Esophagus (tissue), 2 donors: Measurements from ENCODE around the gene PPP4R2. TPM values are rescaled to one million over a fixed set of nuclear protein-coding genes. Genes with fewer than 3 reads are reported as not detected.

Experiments
- H3K27ac ChIP-seq, 2 donors: one replicate each; pipeline ENCODE4 v1.5.1; 2013; ENCODE audit warnings: low read depth in 2 of 2, mild to moderate bottlenecking in 2 of 2, inconsistent platforms in 1 of 2, low read length in 1 of 2, moderate library complexity in 1 of 2
- H3K27me3 ChIP-seq, 2 donors: one replicate each; pipeline ENCODE4 v1.6.1; 2013; ENCODE audit warnings: low read length in 2 of 2, control low read depth in 1 of 2, mild to moderate bottlenecking in 1 of 2; ENCODE audit not compliant: insufficient read depth in 2 of 2, control insufficient read depth in 1 of 2
- H3K36me3 ChIP-seq, 2 donors: one replicate each; pipeline ENCODE4 v1.6.1; 2013; ENCODE audit warnings: low read length in 1 of 2; ENCODE audit not compliant: control insufficient read depth in 2 of 2, insufficient read depth in 2 of 2
- H3K4me1 ChIP-seq, 2 donors: one replicate each; pipeline ENCODE4 v1.6.1; 2013; ENCODE audit warnings: low read length in 1 of 2; ENCODE audit not compliant: control insufficient read depth in 2 of 2, insufficient read depth in 2 of 2
- H3K4me3 ChIP-seq, 2 donors: one replicate each; pipeline ENCODE4 v1.5.1; 2013; ENCODE audit warnings: low read length in 2 of 2, mild to moderate bottlenecking in 2 of 2, low read depth in 1 of 2, moderate library complexity in 1 of 2
- H3K9me3 ChIP-seq, 2 donors: one replicate each; pipeline ENCODE4 v1.6.1; 2013; ENCODE audit warnings: mild to moderate bottlenecking in 2 of 2, low read depth in 1 of 2, low read length in 1 of 2, moderate library complexity in 1 of 2; ENCODE audit not compliant: control insufficient read depth in 2 of 2, insufficient read depth in 1 of 2
- WGBS, 2 donors: extraction: QIAGEN DNeasy Blood & Tissue Kit; methylation state at CpG; one replicate each; pipeline ENCODE4 v1.1.7; 2013; 5-methylcytosine and 5-hydroxymethylcytosine counted together
- polyA plus RNA-seq, 2 donors: library from polyadenylated mRNA; stranded (reverse); fragments of 200-250 nt; gene quantifications; one replicate each; pipeline ENCODE4 v1.2.3, GENCODE V29; 2013
- donor health status: healthy with polysubstance abuse.
- donor health status: Bipolar disorder and iron deficiency.

PPP4R2 gene
- polyA plus RNA-seq, 2 donors: 13.3 to 14.2 TPM

GRCh38 chr3:72974956-72975355, 21.7 kb upstream of the PPP4R2 start:
- no peak overlapping the region for H3K4me3 ChIP-seq
- 65 to 66% methylated on average over 4 of the region's 4 CpGs for WGBS, 2 donors
- no peaks in the 10 kb centered on the region for H3K36me3 ChIP-seq

DNA sequence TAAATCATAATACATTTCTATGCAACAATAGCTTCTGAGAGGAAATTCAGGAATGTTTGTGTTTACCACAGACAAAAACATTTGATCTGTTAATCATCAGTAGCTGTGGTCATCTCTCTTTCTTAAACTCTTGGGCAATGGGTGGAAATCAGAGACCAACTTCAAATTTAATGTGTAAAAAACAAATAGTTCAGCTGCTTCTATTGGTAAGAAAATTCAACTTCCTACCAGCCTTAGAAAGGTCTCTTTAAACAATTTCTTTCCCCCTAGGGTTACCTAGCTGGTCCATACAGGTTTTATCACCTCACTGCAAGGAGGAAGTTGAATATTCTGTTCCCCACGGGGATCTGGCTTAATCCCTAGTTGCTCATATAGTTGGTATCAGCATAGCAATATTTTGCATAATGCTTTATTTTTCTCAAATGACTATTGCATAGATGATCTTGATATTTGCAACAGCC, 20.3 kb upstream of the PPP4R2 start:
- H3K36me3 ChIP-seq: no peaks in the 10 kb centered on the region
- H3K4me3 ChIP-seq: no peak overlapping the region
- no peaks in the 10 kb centered on the region for H3K9me3 ChIP-seq
- WGBS, 2 donors: 34 to 52% methylated on average over 1 of the region's 1 CpG
- H3K27ac ChIP-seq: no peak overlapping the region
- peaks cover 0 to 6% of the 10 kb centered on the region in 2 donors for H3K4me1 ChIP-seq
- no peaks in the 10 kb centered on the region for H3K27me3 ChIP-seq

More at GRCh38 chr3:72974956-72975355, 21.7 kb upstream of the PPP4R2 start:
- H3K4me1 ChIP-seq: peaks cover 0 to 6% of the 10 kb centered on the region in 2 donors
- no peaks in the 10 kb centered on the region for H3K27me3 ChIP-seq
- no peaks in the 10 kb centered on the region for H3K9me3 ChIP-seq
- H3K27ac ChIP-seq: no peak overlapping the region

DNA sequence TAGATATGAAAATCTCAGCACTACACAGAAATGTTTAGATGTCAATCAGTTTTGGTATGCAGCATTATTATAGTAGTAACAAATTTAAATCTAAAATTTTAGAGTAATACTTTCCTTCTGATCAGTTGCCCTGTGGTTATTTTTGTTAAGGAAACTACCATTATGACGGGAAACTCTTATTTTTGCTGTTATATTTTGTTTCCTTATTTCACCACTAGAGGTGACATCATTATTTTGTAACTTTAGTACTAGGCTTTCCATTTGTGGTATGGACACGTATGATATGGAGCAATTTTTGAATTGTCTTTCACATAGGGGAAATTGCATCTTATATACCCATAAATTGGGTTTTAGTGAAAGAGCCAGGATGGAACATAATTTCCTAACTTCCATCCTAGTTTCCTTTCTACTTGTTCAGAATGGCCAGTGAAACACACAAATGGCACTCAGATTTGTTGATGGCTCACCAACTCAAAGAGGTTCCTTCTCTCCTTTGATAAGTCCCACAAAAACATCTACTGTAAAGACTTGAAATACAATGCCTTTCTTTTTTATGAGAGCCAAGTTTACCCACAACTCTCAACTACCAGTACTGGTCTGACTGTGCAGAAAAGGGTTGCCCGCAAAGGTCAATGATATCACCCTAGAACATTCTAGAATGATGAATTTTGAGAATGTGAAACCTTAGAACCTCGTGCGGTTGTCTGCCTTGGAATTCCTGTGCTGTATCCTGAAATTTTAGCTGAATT, 19.4 kb upstream of the PPP4R2 start:
- Histone ChIP-seq H3K36me3 (no peaks in the 10 kb centered on the region), H3K27ac (no peak overlapping the region), H3K4me1 (peaks cover 0 to 6% of the 10 kb centered on the region in 2 donors), H3K4me3 (no peak overlapping the region), H3K27me3 (no peaks in the 10 kb centered on the region), H3K9me3 (no peaks in the 10 kb centered on the region)
- 78 to 81% methylated on average over 5 of the region's 5 CpGs for WGBS, 2 donors

GRCh38 chr3:72982609-72983366, 13.8 kb upstream of the PPP4R2 start:
- Histone ChIP-seq H3K27me3 (no peaks in the 10 kb centered on the region), H3K4me1 (no peaks in the 10 kb centered on the region), H3K4me3 (no peak overlapping the region), H3K36me3 (no peaks in the 10 kb centered on the region), H3K27ac (no peak overlapping the region), H3K9me3 (no peaks in the 10 kb centered on the region)
- 79 to 86% methylated on average over 3 of the region's 3 CpGs for WGBS, 2 donors

- Histone ChIP-seq H3K36me3 (no peaks in the 10 kb centered on the region), H3K4me3 (no peak overlapping the region), H3K27me3 (no peaks in the 10 kb centered on the region), H3K4me1 (no peaks in the 10 kb centered on the region), H3K27ac (no peak overlapping the region), H3K9me3 (no peaks in the 10 kb centered on the region)
- WGBS, 2 donors: 73 to 86% methylated on average over 1 of the region's 1 CpG
Measured at GRCh38 chr3:72985576-72985975, 11.0 kb upstream of the PPP4R2 start.

DNA sequence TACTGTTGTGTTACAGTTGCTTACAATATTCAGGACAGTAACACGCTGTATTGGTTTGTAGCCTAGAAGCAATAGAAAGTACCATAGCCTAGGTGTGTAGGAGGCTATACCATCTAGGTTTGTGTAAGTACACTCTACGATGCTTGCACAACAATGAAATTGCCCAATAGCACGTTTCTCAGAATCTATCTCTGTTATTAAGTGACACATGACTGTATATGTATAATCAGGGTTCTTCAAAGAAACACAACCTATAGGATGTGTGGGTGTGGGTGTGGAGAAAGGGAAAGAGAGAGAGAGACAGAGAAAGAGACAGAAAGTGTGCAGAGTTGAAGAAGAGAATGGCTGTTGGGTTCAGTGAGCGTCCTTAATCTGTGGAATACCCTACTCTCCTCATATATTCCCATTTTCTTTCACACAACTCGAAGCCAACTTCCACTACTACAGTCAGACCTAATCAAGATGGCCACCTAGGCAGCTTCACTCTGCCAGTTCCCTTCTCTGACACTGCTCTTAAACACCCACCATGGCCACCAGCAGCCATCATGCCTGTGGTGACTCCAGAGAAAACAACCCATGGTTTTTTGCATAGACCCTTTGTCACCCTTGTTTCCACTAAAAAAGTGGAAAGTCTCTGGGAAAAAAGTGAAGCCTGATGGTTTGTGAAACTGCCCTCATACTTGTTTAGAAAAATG, 5.8 kb upstream of the PPP4R2 start:
- Histone ChIP-seq H3K27ac (no peak overlapping the region), H3K36me3 (no peaks in the 10 kb centered on the region)
- WGBS, 2 donors: 74 to 78% methylated on average over 5 of the region's 5 CpGs

DNA sequence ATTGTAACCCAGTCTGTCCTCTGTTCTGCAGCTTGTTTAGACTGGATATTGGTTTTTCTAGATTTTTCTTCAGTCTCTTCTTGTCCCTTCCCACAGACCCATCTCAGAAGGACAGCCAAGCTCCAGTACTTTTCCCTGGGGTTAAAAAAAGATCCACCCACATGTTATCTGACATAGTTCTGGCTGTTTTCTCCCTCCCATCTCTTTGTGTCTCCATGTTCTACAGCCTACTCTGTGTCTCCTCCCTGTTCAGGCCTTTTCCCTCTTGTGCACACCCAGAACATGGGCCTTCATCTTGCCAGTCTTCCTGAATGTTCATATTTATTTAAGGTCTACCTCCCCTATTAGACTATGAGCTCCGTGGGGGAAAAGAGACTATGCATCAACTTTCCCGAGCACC, 5.1 kb upstream of the PPP4R2 start:
- Histone ChIP-seq H3K4me3 (no peak overlapping the region), H3K27me3 (no peaks in the 10 kb centered on the region), H3K27ac (no peak overlapping the region), H3K9me3 (no peaks in the 10 kb centered on the region), H3K36me3 (no peaks in the 10 kb centered on the region), H3K4me1 (no peaks in the 10 kb centered on the region)
- 74 to 79% methylated on average over 2 of the region's 2 CpGs for WGBS, 2 donors

More for the DNA sequence above, 5.8 kb upstream of the PPP4R2 start:
- Histone ChIP-seq H3K9me3 (no peaks in the 10 kb centered on the region), H3K4me1 (no peaks in the 10 kb centered on the region), H3K4me3 (no peak overlapping the region), H3K27me3 (no peaks in the 10 kb centered on the region)

DNA sequence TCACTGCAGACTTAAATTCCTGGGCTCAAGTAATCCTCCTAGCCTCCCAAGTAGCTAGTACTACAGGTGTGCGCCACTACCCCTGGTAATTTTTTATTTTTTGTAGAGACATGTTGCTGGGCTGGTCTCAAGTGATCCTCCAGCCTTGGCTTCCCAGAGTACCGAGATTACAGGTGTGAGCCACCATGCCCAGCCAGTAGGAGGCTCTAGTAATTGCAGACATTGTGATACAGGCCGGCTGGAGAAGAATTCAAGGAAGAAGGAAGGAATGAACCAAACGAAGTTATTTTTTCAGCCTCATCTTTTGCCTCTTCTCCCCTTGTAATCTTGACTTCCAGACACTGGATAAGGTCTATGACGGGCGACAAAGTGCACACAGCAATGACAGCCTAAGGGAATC, 3.2 kb upstream of the PPP4R2 start:
- H3K4me1 ChIP-seq: no peaks in the 10 kb centered on the region
- WGBS, 2 donors: 85 to 90% methylated on average over 6 of the region's 6 CpGs
- H3K4me3 ChIP-seq: no peak overlapping the region
- H3K36me3 ChIP-seq: no peaks in the 10 kb centered on the region
- no peaks in the 10 kb centered on the region for H3K27me3 ChIP-seq
- no peaks in the 10 kb centered on the region for H3K9me3 ChIP-seq
- no peak overlapping the region for H3K27ac ChIP-seq

DNA sequence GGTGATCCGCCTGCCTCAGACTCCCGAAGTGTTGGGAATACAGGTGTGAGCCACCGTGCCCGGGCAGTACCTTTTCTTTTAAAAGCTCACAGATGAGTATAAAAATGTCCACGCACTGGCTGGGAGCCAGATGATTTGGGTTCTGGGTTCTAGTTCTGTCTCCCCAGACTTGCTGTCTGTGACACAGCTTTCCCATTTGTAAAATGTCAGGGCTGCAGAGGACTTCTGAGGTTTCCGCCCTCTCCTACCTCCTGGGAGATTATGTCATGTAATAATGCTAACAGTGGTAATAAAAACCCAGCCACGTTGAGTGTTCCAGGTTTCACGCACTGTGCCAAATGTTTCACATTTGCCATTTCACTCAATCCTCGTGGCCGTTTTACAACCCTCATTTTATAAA, 1.3 kb upstream of the PPP4R2 start:
- Histone ChIP-seq H3K27ac (no peak overlapping the region), H3K27me3 (no peaks in the 10 kb centered on the region), H3K4me3 (no peak overlapping the region), H3K36me3 (no peaks in the 10 kb centered on the region), H3K9me3 (no peaks in the 10 kb centered on the region), H3K4me1 (no peaks in the 10 kb centered on the region)
- WGBS, 2 donors: 82 to 89% methylated on average over 10 of the region's 10 CpGs
